HG03097 (cell line): ENCODE measurements around the gene APOL2.
A peak's percentile ranks its signal among the peaks of the same experiment; 100 is the strongest.
"Not testable (repeated sequence)": the region's sequence is repeated elsewhere in the genome, so short reads cannot be mapped to it uniquely, and the experiment has no call there.

Experiments
- ATAC-seq: cut with Tn5 transposase; IDR thresholded peaks from one replicate; pipeline ENCODE4 v1.9.1; 2021; ENCODE audit not compliant: unreplicated experiment, low FRiP score

The APOL2 gene

DNA sequence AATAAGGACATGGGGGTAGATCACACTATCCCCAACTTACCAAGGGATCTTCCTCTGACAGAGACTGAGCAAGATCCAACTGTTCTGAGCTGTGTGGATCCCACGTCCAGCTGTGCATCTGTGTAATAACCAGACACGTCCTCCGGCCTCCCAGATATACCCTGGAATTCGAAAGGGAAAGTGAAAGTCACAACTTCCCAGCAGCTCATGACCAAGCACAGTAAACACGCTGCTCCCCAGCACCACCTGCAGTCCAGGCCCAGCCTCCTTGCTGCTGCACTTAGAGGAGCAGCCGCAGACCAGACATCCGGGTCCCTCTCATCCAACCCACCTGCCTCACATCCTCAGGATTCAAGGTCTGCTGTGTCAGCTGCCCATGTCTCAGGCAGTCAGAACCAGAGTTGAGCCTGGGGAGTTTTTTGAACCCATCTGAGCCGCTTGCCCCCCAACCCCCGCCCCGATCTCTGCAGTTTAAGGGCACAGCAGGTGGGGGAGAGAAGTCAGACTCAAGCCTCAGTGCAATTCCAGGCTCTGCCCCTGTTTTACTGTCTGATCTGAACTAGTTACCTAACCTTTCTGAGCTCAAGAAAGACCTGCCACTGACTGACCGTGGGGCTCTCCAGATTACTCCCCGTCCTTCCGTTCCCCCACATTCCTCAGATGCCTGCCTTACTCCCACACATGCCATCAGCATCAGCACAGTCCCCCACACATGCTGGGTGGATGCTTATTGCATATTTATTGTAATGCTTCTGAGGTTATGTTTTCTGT is at the start of gene APOL2:
APOL2 (minus strand) TSS at position 127 of the 771 bp plus-strand sequence. CDS start 6,365 bp downstream, outside the sequence.
- ATAC-seq, result peak; percentile 95

DNA sequence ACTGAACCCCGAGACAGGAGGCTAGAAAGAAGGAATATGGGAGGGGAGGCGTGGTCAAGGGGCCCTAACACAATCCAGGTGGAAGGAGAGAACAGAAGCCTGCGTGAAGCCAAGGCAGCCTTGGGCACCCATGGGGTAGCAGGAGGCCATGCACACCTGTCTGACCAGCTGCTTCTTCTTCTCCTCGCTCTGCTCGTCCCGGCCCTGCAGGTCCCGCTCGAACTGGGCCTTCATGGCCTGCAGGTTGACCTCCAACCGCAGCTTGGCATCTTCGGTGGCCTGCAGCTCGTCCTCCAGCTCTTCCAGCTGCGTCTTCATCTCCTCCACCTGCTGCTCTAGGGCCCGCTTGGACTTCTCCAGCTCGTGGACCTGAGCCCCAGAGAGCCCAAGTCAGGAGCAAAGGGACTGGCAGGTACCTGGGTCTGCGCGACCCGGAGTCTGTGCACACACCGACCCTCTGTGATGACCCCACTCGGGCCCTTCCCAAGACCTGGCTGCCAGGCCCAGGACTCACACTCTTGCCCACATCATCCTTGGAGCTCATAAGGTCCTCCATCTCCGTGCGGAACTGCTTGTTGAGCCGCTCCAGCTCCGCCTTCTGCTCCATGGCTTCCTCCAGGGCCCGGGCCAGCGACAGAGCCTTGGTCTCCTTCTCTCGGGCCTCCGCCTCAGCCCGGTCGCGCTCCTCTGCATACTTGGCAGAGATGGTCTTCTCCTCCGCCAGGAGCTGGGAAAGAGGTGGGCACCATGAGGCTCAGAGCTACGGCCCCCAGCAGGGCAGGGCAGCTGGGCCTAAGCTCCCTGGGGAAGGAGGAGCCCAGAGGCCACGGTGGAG is 49.5 kb upstream of the APOL2 start:
- ATAC-seq, result no peak

GRCh38 chr22:36287881-36288515 is 48.7 kb upstream of the APOL2 start:
- no peak for ATAC-seq

DNA sequence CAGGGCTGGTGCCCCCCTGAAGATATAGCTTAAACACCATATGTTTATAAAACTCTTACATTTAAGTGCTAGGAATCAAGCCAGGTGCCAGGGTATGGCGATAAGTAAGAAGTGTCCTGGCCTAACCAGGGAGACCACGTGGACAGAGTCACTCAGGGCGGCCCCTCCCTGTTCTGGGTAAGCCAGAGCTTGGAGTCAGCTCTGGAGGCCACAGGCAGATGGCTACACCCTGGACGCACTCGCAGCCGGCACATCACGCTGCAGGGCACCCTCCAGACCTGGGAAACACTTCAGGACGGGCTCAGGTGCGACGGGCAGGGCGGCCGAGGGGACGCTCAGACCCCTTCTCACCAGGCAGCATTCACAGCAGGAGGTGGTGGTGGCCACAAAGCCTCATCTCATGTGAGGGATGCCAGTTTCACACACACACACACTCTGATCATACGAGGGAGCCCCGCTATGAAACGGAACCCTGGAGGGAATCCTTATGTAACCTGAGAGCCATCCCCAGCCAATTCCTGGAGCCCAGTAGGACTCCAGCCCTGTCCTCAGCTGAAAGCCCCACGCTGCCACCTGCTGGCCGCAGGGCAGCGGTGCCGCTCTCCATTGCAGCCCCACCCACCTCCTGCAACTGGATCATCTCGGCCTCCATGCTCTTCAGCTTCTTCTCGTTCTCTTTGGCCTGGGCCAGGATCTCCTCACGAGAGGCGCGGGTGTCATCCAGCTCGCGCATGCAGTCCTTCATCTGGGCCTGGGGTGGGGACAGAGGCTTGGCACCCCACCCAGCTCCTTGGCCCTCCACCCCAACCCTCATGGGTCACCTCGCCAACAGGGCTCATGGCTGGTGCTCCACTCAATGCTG is 47.0 kb upstream of the APOL2 start:
- ATAC-seq, result no peak

DNA sequence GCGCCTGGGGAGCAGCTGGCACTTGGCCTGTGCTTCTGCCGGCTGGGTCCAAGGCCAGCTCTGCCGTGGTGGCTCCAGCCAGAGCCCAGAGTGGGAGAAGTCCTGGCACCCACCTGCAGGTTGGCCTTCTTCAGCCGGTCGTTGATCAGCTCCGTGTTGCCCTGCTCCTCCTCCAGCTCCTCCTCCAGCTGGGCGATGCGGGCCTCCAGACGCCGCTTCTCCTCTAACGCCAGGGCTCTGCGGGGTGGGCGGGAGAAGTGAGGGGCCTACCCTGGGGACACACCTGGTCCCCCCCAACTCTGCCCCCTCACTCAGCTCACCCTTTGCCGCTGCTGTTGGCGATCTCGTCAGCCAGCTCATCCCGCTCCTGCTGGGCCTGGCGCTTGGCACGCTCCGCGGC is 46.2 kb upstream of the APOL2 start:
- ATAC-seq, result no peak

DNA sequence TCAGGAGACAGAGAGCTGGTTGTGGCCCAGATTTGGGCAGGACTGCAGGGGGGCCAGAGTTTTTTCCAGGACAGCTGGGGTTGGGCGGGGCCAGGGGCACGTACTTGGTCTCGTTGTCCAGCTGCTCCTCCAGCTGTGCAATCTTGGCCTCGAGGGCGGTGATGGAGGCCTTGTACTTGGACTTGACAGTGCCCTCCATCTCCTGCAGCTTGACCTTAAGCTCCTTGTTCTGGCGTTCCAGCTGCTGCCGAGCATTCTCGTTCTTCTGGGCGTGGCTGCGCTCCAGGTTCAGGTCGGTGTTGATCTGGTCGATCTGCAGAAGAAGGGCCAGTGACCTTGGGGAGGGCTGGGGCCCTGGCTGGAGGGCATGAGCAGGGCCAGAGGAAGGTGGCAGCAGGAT is 45.7 kb upstream of the APOL2 start:
- ATAC-seq, result no peak

DNA sequence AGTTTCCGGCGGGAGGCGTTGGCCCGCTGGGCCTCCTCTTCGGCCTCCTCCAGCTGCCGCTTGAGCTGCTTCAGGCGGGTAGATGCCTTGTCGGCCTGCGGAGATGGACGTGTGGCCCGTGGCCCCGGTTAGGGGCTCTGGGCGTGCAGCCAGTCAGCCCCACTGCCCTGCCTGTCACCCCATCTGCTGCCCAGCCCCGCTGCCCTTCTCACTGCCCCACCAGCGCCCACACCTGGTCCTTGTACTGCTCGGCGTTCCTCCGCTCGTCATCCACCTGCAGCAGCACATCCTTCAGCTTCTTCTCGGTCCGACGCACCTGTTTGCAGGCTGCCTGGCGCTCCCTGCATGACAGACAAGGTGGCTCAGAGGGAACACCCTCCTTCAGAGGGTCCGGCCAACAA is 44.8 kb upstream of the APOL2 start:
- no peak for ATAC-seq

DNA sequence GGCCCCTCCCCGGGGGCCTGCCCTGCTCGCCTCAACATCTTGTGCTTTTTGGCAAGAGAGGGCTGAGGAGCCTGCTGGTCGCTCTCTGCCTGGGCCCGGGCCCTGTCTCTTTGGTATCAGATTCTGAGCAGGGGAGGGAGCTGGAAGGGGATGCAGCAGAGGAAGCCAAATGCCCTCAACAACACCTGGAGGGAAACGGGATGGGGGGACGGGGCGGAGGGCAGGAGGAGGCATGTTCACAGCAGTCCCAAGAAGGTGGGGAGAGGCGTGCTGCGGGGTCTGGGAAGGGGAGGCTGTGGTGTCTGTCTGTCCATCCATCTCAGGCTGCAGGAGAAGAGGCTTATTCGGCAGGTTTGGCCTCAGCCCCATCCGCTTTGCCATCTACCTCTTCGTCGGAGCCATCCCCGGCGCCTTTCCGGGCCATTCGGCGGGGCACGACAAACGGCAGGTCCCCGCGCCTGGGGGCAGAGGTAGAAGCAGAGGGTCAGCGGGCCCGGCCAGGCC is 43.1 kb upstream of the APOL2 start:
- no peak for ATAC-seq

GRCh38 chr22:36281781-36282327 is 42.5 kb upstream of the APOL2 start:
- no peak for ATAC-seq

- no peak for ATAC-seq
Measured at GRCh38 chr22:36280379-36280778, 41.1 kb upstream of the APOL2 start.

GRCh38 chr22:36279219-36279666 is 39.9 kb upstream of the APOL2 start:
- no peak for ATAC-seq

- no peak for ATAC-seq
Measured at GRCh38 chr22:36277482-36278291, 38.4 kb upstream of the APOL2 start.

DNA sequence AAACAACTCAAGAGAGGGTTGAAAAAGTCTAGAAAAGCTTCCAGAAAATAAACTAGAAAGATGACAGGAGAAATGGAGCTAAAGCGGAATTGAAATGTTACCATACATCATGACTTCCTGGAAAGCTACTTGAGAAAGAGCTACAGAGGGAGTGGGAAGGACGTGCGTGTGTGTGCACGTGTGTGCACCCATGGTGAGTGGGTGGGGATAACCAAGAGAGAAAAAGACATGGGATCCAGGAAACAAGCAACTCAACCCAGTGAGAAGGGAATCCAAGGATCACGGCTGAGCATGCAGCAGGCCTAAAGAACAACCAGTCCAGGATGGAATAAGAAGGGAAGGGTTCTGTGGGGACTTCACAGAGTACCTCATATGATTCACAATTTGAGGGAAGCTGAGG is 35.2 kb upstream of the APOL2 start:
- no peak for ATAC-seq

GRCh38 chr22:36271951-36272350 is 32.6 kb upstream of the APOL2 start:
- not testable (repeated sequence) for ATAC-seq

DNA sequence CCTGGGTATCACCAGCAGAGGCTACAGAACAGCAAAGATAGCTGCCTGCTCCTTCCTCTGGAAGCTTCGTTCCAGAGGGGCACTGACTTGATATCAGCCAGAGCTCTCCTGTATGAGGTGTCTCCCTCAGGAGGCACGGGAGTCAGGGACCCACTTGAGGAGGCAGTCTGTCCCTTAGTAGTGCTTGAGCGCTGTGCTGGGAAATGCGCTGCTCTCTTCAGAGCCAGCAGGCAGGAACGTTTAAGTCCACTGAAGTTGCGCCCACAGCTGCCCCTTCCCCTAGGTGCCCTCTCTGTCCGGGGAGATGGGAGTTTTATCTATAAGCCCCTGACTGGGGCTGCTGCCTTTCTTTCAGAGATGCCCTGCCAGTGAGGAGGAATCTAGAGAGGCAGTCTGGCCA is 31.9 kb upstream of the APOL2 start:
- not testable (repeated sequence) for ATAC-seq

- no peak for ATAC-seq
Measured at GRCh38 chr22:36267896-36268485, 28.7 kb upstream of the APOL2 start.

DNA sequence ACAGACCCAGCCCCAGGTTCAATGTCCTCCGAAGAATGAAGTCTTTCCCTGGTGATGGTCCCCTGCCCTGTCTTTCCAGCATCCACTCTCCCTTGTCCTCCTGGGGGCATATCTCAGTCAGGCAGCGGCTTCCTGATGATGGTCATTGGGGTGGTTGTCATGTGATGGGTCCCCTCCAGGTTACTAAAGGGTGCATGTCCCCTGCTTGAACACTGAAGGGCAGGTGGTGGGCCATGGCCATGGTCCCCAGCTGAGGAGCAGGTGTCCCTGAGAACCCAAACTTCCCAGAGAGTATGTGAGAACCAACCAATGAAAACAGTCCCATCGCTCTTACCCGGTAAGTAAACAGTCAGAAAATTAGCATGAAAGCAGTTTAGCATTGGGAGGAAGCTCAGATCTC is 27.7 kb upstream of the APOL2 start:
- no peak for ATAC-seq

- not testable (repeated sequence) for ATAC-seq
Measured at GRCh38 chr22:36263886-36264664, 24.7 kb upstream of the APOL2 start.
